ENCODE results near the gene TSPEAR. TPM values are rescaled to one million over a fixed set of nuclear protein-coding genes. Genes with fewer than 3 reads are reported as not detected.

Gene TSPEAR
- total RNA-seq, 2 experiments from 2014 or later = not detected

DNA sequence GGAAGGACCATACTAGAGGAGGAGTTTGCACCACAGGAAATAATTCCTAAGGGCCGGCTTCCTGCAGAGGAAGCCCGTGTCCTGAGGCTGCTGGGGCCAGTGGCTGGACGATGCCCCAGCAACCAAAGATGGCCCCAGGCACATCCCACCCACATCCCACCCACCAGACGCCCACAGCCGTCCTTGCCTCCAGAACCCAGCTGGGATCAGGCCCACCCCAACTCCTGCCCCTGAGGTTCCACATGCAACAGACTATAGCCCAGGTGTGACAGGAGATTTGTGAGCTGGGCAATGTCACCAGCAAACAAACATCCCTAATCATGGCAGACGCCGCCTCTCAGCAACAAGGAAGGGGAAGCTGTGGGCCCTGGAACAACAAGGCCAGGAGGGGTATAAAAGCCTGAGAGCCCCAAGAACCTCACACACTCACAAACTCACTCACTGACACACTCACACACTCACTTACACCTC, 84.7 kb downstream of the TSPEAR start, which contains the start of gene KRTAP10-9:
Gene KRTAP10-9, plus strand, starts transcription at position 421 of the 471 bp plus-strand sequence. CDS start 79 bp downstream, outside the sequence.
- ChIA-PET POLR2A (no interaction called here), CTCF (interaction anchor here (0.7 kb wide), 1 partner anchor 167 kb away, joined by 3 read pairs; no protein-coding TSS in a partner anchor)
- Mint-ChIP-seq H3K36me3 (ENCODE audit: low read depth) (peaks cover 29% of the 10 kb centered on the region), H3K4me1 (ENCODE audit: low read depth) (peaks cover 30% of the 10 kb centered on the region), H3K4me3 (no peak within 1 kb of the TSS), H3K9me3 (peaks cover 51% of the 10 kb centered on the region), H3K27me3 (no peaks in the 10 kb centered on the region), H3K27ac (no peak within 1 kb of the TSS)
- ATAC-seq = no peak
- intact Hi-C loops (cut with micrococcal nuclease) = no loop called here
- TF ChIP-seq, protein P1, sequence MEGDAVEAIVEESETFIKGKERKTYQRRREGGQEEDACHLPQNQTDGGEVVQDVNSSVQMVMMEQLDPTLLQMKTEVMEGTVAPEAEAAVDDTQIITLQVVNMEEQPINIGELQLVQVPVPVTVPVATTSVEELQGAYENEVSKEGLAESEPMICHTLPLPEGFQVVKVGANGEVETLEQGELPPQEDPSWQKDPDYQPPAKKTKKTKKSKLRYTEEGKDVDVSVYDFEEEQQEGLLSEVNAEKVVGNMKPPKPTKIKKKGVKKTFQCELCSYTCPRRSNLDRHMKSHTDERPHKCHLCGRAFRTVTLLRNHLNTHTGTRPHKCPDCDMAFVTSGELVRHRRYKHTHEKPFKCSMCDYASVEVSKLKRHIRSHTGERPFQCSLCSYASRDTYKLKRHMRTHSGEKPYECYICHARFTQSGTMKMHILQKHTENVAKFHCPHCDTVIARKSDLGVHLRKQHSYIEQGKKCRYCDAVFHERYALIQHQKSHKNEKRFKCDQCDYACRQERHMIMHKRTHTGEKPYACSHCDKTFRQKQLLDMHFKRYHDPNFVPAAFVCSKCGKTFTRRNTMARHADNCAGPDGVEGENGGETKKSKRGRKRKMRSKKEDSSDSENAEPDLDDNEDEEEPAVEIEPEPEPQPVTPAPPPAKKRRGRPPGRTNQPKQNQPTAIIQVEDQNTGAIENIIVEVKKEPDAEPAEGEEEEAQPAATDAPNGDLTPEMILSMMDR (IDR thresholded peaks at IDR 0.05) = no peak
- no peak for DNase-seq

DNA sequence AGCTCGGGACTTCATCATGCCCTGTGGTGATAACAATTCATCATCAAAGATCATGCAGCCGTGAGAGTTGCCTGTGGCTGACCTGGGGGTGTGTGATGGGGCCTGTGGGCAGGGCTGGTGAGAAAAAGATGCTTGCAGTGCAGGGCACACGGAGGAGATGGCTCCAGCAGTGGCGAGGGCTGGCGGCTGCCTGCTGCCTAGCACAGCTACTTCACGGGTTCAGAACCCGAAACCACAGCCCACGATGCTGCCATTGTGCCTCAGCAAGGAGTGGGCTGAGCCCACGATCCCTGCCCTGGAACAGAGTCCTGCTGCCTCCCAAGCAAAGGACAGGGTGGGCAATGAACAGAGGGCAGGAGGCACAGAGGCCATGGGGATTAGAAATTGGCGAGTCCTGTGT, 85.1 kb downstream of the TSPEAR start:
- TF ChIP-seq, protein P1 (IDR thresholded peaks at IDR 0.05) = no peak
- CTCF ChIA-PET = interaction anchor here (0.7 to 1.3 kb wide), 2 partner anchors 14 to 167 kb away, joined by 3 read pairs; partner anchors contain the start of gene KRTAP10-8
- peaks cover 27% of the 10 kb centered on the region for H3K36me3 Mint-ChIP-seq (ENCODE audit: low read depth)
- POLR2A ChIA-PET = no interaction called here
- no peak overlapping the region for H3K27ac Mint-ChIP-seq
- DNase-seq (peak; percentile 22), ATAC-seq (peak; percentile 34)
- H3K4me1 Mint-ChIP-seq (ENCODE audit: low read depth) = peaks cover 30% of the 10 kb centered on the region
- intact Hi-C loops (cut with micrococcal nuclease) = no loop called here
- no peaks in the 10 kb centered on the region for H3K27me3 Mint-ChIP-seq
- no peak overlapping the region for H3K4me3 Mint-ChIP-seq
- H3K9me3 Mint-ChIP-seq = peaks cover 48% of the 10 kb centered on the region

DNA sequence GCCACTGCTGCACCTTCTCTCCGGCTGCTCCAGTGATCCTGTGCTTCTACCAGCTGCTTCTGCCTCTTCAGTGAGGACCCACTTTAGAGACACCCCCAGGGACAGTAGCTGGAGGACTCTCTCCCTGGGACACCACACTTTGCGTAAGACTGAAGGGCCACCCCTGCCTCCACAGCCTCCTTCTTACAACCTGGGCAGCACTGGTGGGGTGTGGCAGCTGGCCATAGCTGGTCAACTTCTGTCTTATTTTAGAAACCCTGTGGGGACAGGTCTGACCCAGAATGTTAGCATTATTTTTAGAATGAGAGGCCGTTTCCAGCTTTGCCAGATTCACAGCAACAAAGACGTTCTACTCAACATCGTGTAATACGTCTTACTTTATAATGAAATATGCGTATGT, 85.6 kb downstream of the TSPEAR start:
- peaks cover 29% of the 10 kb centered on the region for H3K4me1 Mint-ChIP-seq (ENCODE audit: low read depth)
- intact Hi-C loops (cut with micrococcal nuclease) = no loop called here
- POLR2A ChIA-PET = no interaction called here
- no peak overlapping the region for H3K27ac Mint-ChIP-seq
- peaks cover 45% of the 10 kb centered on the region for H3K9me3 Mint-ChIP-seq
- CTCF ChIA-PET = interaction anchor here (0.7 to 1.9 kb wide), 3 partner anchors 14 to 168 kb away, joined by 3 to 8 read pairs (median 3); partner anchors contain the start of gene KRTAP10-8
- no peak overlapping the region for H3K4me3 Mint-ChIP-seq
- peaks cover 23% of the 10 kb centered on the region for H3K36me3 Mint-ChIP-seq (ENCODE audit: low read depth)
- DNase-seq (no peak), ATAC-seq (no peak)
- no peaks in the 10 kb centered on the region for H3K27me3 Mint-ChIP-seq
- TF ChIP-seq, protein P1 (IDR thresholded peaks at IDR 0.05) = no peak

DNA sequence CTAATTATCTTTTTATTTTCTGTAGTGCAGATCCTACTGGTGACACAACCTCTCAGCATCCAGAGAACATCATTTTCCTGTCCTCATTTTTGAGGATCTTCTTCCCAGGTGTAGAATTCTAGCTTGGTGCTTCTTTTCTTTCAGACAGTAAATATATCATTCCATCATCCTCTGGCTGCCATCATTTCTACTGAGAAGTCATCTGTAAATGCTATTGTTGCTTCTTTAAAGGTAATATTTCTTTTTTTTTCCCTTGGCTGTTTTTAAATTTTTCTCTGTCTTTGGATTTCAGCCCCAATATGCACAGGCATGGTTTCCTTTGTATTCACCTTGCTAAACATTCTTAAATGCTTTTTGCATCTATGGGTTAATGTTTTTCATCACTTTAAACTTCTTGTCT, 87.8 kb downstream of the TSPEAR start:
- intact Hi-C loops (cut with micrococcal nuclease) = no loop called here
- no peak overlapping the region for H3K27ac Mint-ChIP-seq
- DNase-seq (no peak), ATAC-seq (no peak)
- no peaks in the 10 kb centered on the region for H3K27me3 Mint-ChIP-seq
- ChIA-PET CTCF (no interaction called here), POLR2A (no interaction called here)
- peaks cover 25% of the 10 kb centered on the region for H3K4me1 Mint-ChIP-seq (ENCODE audit: low read depth)
- TF ChIP-seq, protein P1 (IDR thresholded peaks at IDR 0.05) = no peak
- peaks cover 33% of the 10 kb centered on the region for H3K36me3 Mint-ChIP-seq (ENCODE audit: low read depth)
- H3K9me3 Mint-ChIP-seq = peaks cover 54% of the 10 kb centered on the region
- no peak overlapping the region for H3K4me3 Mint-ChIP-seq

DNA sequence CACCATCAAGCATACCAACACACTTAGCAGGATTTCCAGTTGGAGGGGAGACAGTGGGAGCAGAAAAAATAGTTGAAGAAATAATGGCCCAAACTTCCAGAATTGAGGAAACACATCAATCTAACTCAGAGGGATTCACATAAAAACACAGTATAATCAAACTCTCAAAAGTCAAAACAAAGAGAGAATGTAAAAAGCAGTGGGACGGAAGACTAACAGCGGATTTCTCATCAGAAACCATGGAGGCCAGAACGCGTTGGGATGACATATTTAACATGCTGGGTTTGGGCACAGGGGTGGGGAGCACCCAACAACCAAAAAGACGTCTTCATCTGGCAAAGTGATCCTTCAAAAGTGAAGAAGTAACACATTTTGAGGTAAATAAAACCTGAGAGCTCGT, 91.5 kb downstream of the TSPEAR start:
- Mint-ChIP-seq H3K27ac (peak overlapping the region; percentile 81), H3K27me3 (no peaks in the 10 kb centered on the region), H3K36me3 (ENCODE audit: low read depth) (peaks cover 32% of the 10 kb centered on the region), H3K9me3 (peaks cover 55% of the 10 kb centered on the region), H3K4me3 (no peak overlapping the region), H3K4me1 (ENCODE audit: low read depth) (peaks cover 41% of the 10 kb centered on the region)
- no peak for DNase-seq
- CTCF ChIA-PET = interaction anchor here (0.7 to 1.4 kb wide), 4 partner anchors 37 to 108 kb away, joined by 3 to 4 read pairs (median 3); partner anchors contain the start of gene KRTAP12-2
- ATAC-seq = no peak
- TF ChIP-seq, protein P1 (IDR thresholded peaks at IDR 0.05) = no peak
- intact Hi-C loops (cut with micrococcal nuclease) = no loop called here
- POLR2A ChIA-PET = interaction anchor here (0.7 kb wide), 1 partner anchor 27 kb away, joined by 3 read pairs; no protein-coding TSS in a partner anchor
